IMR-90 (cell line): ENCODE measurements around the gene MVP. TPM values are rescaled to one million over a fixed set of nuclear protein-coding genes. Genes with fewer than 3 reads are reported as not detected.

ENCODE experiments used
- ATAC-seq: fragments of 200-7000 bp; cut with Tn5 transposase; 2 replicates; pipeline ENCODE4 v1.9.1; 2020; ENCODE audit warnings: low read depth, mild to moderate bottlenecking, moderate library complexity
- BruUV-seq: library from RNA; stranded (reverse); fragments of 400-500 nt; replicated peaks from 2 replicates; lab custom pipeline; 2021; lab: Mats Ljungman, UMichigan
- CTCF ChIA-PET: fragments of 300-600 bp; formaldehyde crosslinking; extraction: SDS; loops from one replicate; lab custom pipeline; 2021; ENCODE audit warnings: antibody characterized with exemption; lab: Yijun Ruan, JAX
- POLR2A ChIA-PET: fragments of 300-600 bp; sonication (Branson Sonifier 250); formaldehyde crosslinking; loops from one replicate; lab custom pipeline; 2022; ENCODE audit warnings: antibody characterized with exemption; ENCODE audit not compliant: unreplicated experiment; lab: Charles Lee
- DNase-seq: peaks from one replicate; pipeline ENCODE4 v3.0.0; 2013
- H2AFZ ChIP-seq: replicated peaks from 2 replicates; pipeline ENCODE3; 2013; ENCODE audit warnings: low read length, mild to moderate bottlenecking; ENCODE audit not compliant: poor library complexity
- H2AK5ac ChIP-seq: 2 replicates; pipeline ENCODE4 v1.6.1; 2013; ENCODE audit warnings: low read depth, low read length, inconsistent platforms
- H2AK9ac ChIP-seq: replicated peaks from 2 replicates; pipeline ENCODE3; 2013; ENCODE audit warnings: mild to moderate bottlenecking, low read depth, low read length, moderate library complexity; ENCODE audit not compliant: poor library complexity
- H2BK120ac ChIP-seq: 2 replicates; pipeline ENCODE4 v1.6.1; 2013; ENCODE audit warnings: low read depth, low read length, inconsistent platforms
- H2BK15ac ChIP-seq: 3 replicates; pipeline ENCODE4 v1.6.1; 2013; ENCODE audit warnings: low read depth, low read length, inconsistent platforms
- H2BK20ac ChIP-seq: 2 replicates; pipeline ENCODE4 v1.6.1; 2013; ENCODE audit warnings: low read depth, mild to moderate bottlenecking, inconsistent platforms, low read length, moderate library complexity
- H2BK5ac ChIP-seq: 2 replicates; pipeline ENCODE4 v1.6.1; 2013; ENCODE audit warnings: mild to moderate bottlenecking, low read depth, low read length, inconsistent platforms; ENCODE audit not compliant: poor library complexity, severe bottlenecking
- H3K14ac ChIP-seq: replicated peaks from 2 replicates; pipeline ENCODE4 v1.6.1; 2013; ENCODE audit warnings: low read depth, low read length, inconsistent platforms
- H3K18ac ChIP-seq: 2 replicates; pipeline ENCODE4 v1.6.1; 2013; ENCODE audit warnings: low read depth, low read length, control low read depth
- H3K23ac ChIP-seq: 2 replicates; pipeline ENCODE4 v1.6.1; 2013; ENCODE audit warnings: low read depth, low read length, inconsistent platforms
- H3K27ac ChIP-seq: 2 replicates; pipeline ENCODE4 v1.5.1; 2013; ENCODE audit warnings: mild to moderate bottlenecking, control low read depth, low read length; ENCODE audit not compliant: insufficient read depth
- H3K27me3 ChIP-seq: 2 replicates; pipeline ENCODE4 v1.6.1; 2013; ENCODE audit warnings: low read length; ENCODE audit not compliant: control insufficient read depth, insufficient read depth
- H3K36me3 ChIP-seq: 2 replicates; pipeline ENCODE4 v1.6.1; 2013; ENCODE audit warnings: low read length, mixed read lengths; ENCODE audit not compliant: control insufficient read depth, insufficient read depth
- H3K4ac ChIP-seq: 2 replicates; pipeline ENCODE4 v1.6.1; 2013; ENCODE audit warnings: low read depth, low read length, inconsistent platforms
- H3K4me1 ChIP-seq: 2 replicates; pipeline ENCODE4 v1.6.1; 2013; ENCODE audit warnings: low read length, mixed read lengths; ENCODE audit not compliant: control insufficient read depth, insufficient read depth
- H3K4me2 ChIP-seq: 2 replicates; pipeline ENCODE4 v1.6.1; 2013; ENCODE audit warnings: low read depth, mild to moderate bottlenecking, control low read depth, low read length, moderate library complexity
- H3K4me3 ChIP-seq: 2 replicates; pipeline ENCODE4 v1.5.1; 2013; ENCODE audit warnings: low read depth, mild to moderate bottlenecking, control low read depth, low read length, moderate library complexity; ENCODE audit not compliant: insufficient read depth
- H3K56ac ChIP-seq: 2 replicates; pipeline ENCODE4 v1.6.1; 2013; ENCODE audit warnings: low read length, inconsistent platforms; ENCODE audit not compliant: insufficient read depth; ENCODE audit errors: extremely low read depth
- H3K79me1 ChIP-seq, 2 experiments: 2 replicates each; pipeline ENCODE4 v1.6.1; 2013; ENCODE audit warnings: low read length in 2 of 2, inconsistent platforms in 1 of 2, low read depth in 1 of 2
- H3K9ac ChIP-seq: 2 replicates; pipeline ENCODE4 v1.6.1; 2013; ENCODE audit warnings: low read depth, low read length, control low read depth
- H3K9me1 ChIP-seq: 2 replicates; pipeline ENCODE4 v1.6.1; 2013; ENCODE audit warnings: low read length, inconsistent platforms; ENCODE audit not compliant: insufficient read depth
- H3K9me3 ChIP-seq: 2 replicates; pipeline ENCODE4 v1.6.1; 2013; ENCODE audit warnings: low read length; ENCODE audit not compliant: control insufficient read depth, insufficient read depth
- H4K20me1 ChIP-seq: 2 replicates; pipeline ENCODE4 v1.6.1; 2013; ENCODE audit warnings: low read length, inconsistent platforms; ENCODE audit not compliant: insufficient read depth
- H4K5ac ChIP-seq: 2 replicates; pipeline ENCODE4 v1.6.1; 2013; ENCODE audit warnings: mild to moderate bottlenecking, low read depth, low read length, control low read depth
- H4K8ac ChIP-seq, 2 experiments: 2 replicates each; pipeline ENCODE4 v1.6.1; 2013; ENCODE audit warnings: low read depth in 2 of 2, low read length in 2 of 2, control low read depth in 1 of 2, inconsistent platforms in 1 of 2
- H4K91ac ChIP-seq: 2 replicates; pipeline ENCODE4 v1.6.1; 2013; ENCODE audit warnings: low read depth, low read length, inconsistent platforms; ENCODE audit not compliant: insufficient read depth
- CEBPB ChIP-seq: IDR thresholded peaks from 2 replicates; pipeline ENCODE4 v1.6.1; 2012; ENCODE audit warnings: low read depth, low read length, improper control_type of control experiment
- FOS ChIP-seq: fragments of 150-350 bp; IDR thresholded peaks from 2 replicates; pipeline ENCODE4 v1.6.1; 2016; ENCODE audit warnings: low read depth, low read length
- MAFK ChIP-seq: IDR thresholded peaks from 2 replicates; pipeline ENCODE4 v1.6.1; 2012; ENCODE audit warnings: low read depth, low read length, improper control_type of control experiment
- MAZ ChIP-seq: IDR thresholded peaks from 2 replicates; pipeline ENCODE4 v1.6.1; 2012; ENCODE audit warnings: low read depth, mild to moderate bottlenecking, low read length, improper control_type of control experiment, moderate library complexity, borderline replicate concordance
- MXI1 ChIP-seq: IDR thresholded peaks from 2 replicates; pipeline ENCODE4 v1.6.1; 2012; ENCODE audit warnings: low read depth, mild to moderate bottlenecking, low read length, moderate library complexity, borderline replicate concordance
- NFE2L2 ChIP-seq: fragments of 150-350 bp; IDR thresholded peaks from 2 replicates; pipeline ENCODE4 v1.6.1; 2016; ENCODE audit warnings: low read depth, mild to moderate bottlenecking, low read length
- POLR2A ChIP-seq: IDR thresholded peaks from 2 replicates; pipeline ENCODE4 v1.6.1; 2012; ENCODE audit warnings: mild to moderate bottlenecking, low read depth, low read length
- RCOR1 ChIP-seq: IDR thresholded peaks from 2 replicates; pipeline ENCODE4 v1.6.1; 2012; ENCODE audit warnings: mild to moderate bottlenecking, low read length, improper control_type of control experiment; ENCODE audit not compliant: insufficient replicate concordance
- SMC3 ChIP-seq: fragments of 150-350 bp; IDR thresholded peaks from 2 replicates; pipeline ENCODE4 v1.6.1; 2016; ENCODE audit warnings: low read depth, mild to moderate bottlenecking, antibody characterized with exemption, low read length, moderate library complexity
- USF2 ChIP-seq: fragments of 150-350 bp; IDR thresholded peaks from 2 replicates; pipeline ENCODE4 v1.6.1; 2017; ENCODE audit warnings: mild to moderate bottlenecking, antibody characterized with exemption, low read length, low read depth
- WGBS, 2 experiments: methylation state at CpG; one replicate each; pipeline versions ENCODE4 v1.1.5 to v1.1.7; 2013; ENCODE audit warnings: missing lambda C conversion rate in 2 of 2; ENCODE audit not compliant: insufficient read length in 1 of 2; ENCODE audit errors: extremely low coverage in 2 of 2; 5-methylcytosine and 5-hydroxymethylcytosine counted together
- dilution Hi-C: fragments of 300-500 bp; cut with HindIII; formaldehyde crosslinking; loops from one replicate; pipeline ENCODE4 v1.14.3; 2018; ENCODE audit warnings: low sequenced_read_pairs; ENCODE audit not compliant: unreplicated experiment
- in situ Hi-C: fragments of 300-500 bp; cut with MboI; formaldehyde crosslinking; loops from 3 replicates; pipeline ENCODE4 v1.14.3; 2019; ENCODE audit warnings: low sequenced_read_pairs, inconsistent platforms, mixed read lengths
- intact Hi-C: fragments of 100-400 bp; cut with micrococcal nuclease; formaldehyde crosslinking; loops from 2 replicates; pipeline ENCODE4 v1.10.0; 2022
- polyA plus RNA-seq, 3 experiments: library from polyadenylated mRNA; depleted of rRNA; stranded (reverse); fragments of >200 nt; gene quantifications; 2 replicates each; pipeline ENCODE4 v1.2.3, GENCODE V29; 2012; ENCODE audit warnings: low replicate concordance in 1 of 3
- total RNA-seq: library from RNA; depleted of rRNA; stranded (reverse); fragments of >200 nt; gene quantifications from 2 replicates; pipeline ENCODE4 v1.2.3, GENCODE V29; 2012

MVP gene
- total and polyA plus RNA-seq, 2 of the 4 experiments (the other 2 are of a cell fraction): 204 to 319 TPM

GRCh38 chr16:29813644-29814562 is 6.4 kb upstream of the MVP start:
- POLR2A ChIA-PET: interaction anchor here (0.5 kb wide), 1 partner anchor 8 kb away, joined by 4 read pairs; no protein-coding TSS in a partner anchor
- H3K9me3 ChIP-seq: no peaks in the 10 kb centered on the region
- BruUV-seq: no TSS peak
- peaks cover 7% of the 10 kb centered on the region for H3K36me3 ChIP-seq
- H3K18ac ChIP-seq: no peak overlapping the region
- H3K9ac ChIP-seq: no peak overlapping the region
- no peak overlapping the region for H3K27ac ChIP-seq
- H3K4me3 ChIP-seq: no peak overlapping the region
- intact Hi-C loops (loop anchor here (2.0 kb wide), 1 partner anchor 185 kb away; no protein-coding TSS in a partner anchor), in situ Hi-C loops (no loop called here), dilution Hi-C loops (no loop called here)
- no peak for DNase-seq
- H3K56ac ChIP-seq: no peak overlapping the region
- CTCF ChIA-PET: interaction anchor here (0.6 kb wide), 1 partner anchor 89 kb away, joined by 3 read pairs; no protein-coding TSS in a partner anchor
- 0 out of 2 replicates have a peak overlapping the region, but pooled peaks have one; percentile 21 for H3K4ac ChIP-seq
- peak overlapping the region; percentile 12 for H2AFZ ChIP-seq
- peak overlapping the region; percentile 84 for H2AK5ac ChIP-seq
- peak overlapping the region; percentile 96 for H2AK9ac ChIP-seq
- TF ChIP-seq MAZ: no peak
- TF ChIP-seq MXI1: no peak
- no peak for TF ChIP-seq RCOR1
- TF ChIP-seq FOS: no peak
- no peak for TF ChIP-seq NFE2L2
- no peak for TF ChIP-seq SMC3
- no peak for TF ChIP-seq CEBPB
- TF ChIP-seq USF2: no peak
- TF ChIP-seq MAFK: no peak
- no peak for TF ChIP-seq POLR2A
- no peak overlapping the region for H2BK20ac ChIP-seq
- H3K4me2 ChIP-seq: no peak overlapping the region
- H2BK5ac ChIP-seq: no peak overlapping the region
- no peak overlapping the region for H2BK15ac ChIP-seq
- no peak overlapping the region; a peak in 2 of 4 replicates for H4K8ac ChIP-seq
- peaks cover 23% of the 10 kb centered on the region for H3K4me1 ChIP-seq
- 66% methylated on average over 6 of the region's 24 CpGs; no CpG with 5 or more reads in 1 of the 2 experiments for whole genome bisulfite sequencing, 2 experiments
- no peak overlapping the region for H2BK120ac ChIP-seq
- no peak for ATAC-seq
- no peak overlapping the region for H3K23ac ChIP-seq
- H3K27me3 ChIP-seq: no peaks in the 10 kb centered on the region
- peaks cover 13 to 57% of the 10 kb centered on the region in 2 experiments for H3K79me1 ChIP-seq
- peak overlapping the region; percentile 15; the same call in 1 of the 2 replicates for H4K91ac ChIP-seq
- no peak overlapping the region for H3K14ac ChIP-seq
- H4K5ac ChIP-seq: no peak overlapping the region
- H3K9me1 ChIP-seq: peaks cover 11% of the 10 kb centered on the region
- peaks cover 18% of the 10 kb centered on the region for H4K20me1 ChIP-seq
